ENCODE results near the gene DAB1.

GRCh38 chr1:56952501-56952900, 471.4 kb downstream of the DAB1 start:
- TF ChIP-seq CTCF (IDR thresholded peaks at IDR 0.05) (no peak), POLR2A (IDR thresholded peaks at IDR 0.05) (no peak)

Data from upper lobe of left lung (tissue), 4 donors.